Hepatocyte (in vitro differentiated cells): Measurements from ENCODE around the gene ARHGEF4. TPM values are rescaled to one million over a fixed set of nuclear protein-coding genes. Genes with fewer than 3 reads are reported as not detected.

Experiments
- DNase-seq: peaks from one replicate; pipeline ENCODE4 v3.0.0-alpha.2; 2016; ENCODE audit warnings: low spot score
- H2AFZ ChIP-seq: fragments of 200-600 bp; sonication (generic); 2 replicates; pipeline ENCODE4 v1.6.0; 2016; ENCODE audit warnings: antibody characterized with exemption, mild to moderate bottlenecking
- H3K27ac ChIP-seq: fragments of 200-600 bp; sonication (generic); 2 replicates; pipeline ENCODE4 v1.5.1; 2016; ENCODE audit warnings: mild to moderate bottlenecking
- H3K27me3 ChIP-seq: fragments of 200-600 bp; sonication (generic); 2 replicates; pipeline ENCODE4 v1.6.1; 2016
- H3K36me3 ChIP-seq: fragments of 200-600 bp; sonication (generic); replicated peaks from 2 replicates; pipeline ENCODE4 v1.5.1; 2016; ENCODE audit warnings: low read depth; ENCODE audit not compliant: insufficient read depth
- H3K4me1 ChIP-seq: fragments of 200-600 bp; sonication (generic); 2 replicates; pipeline ENCODE4 v1.5.1; 2016; ENCODE audit warnings: mild to moderate bottlenecking, moderate library complexity; ENCODE audit not compliant: insufficient read depth
- H3K4me2 ChIP-seq: fragments of 200-600 bp; sonication (generic); 2 replicates; pipeline ENCODE4 v1.6.0; 2016
- H3K4me3 ChIP-seq: fragments of 200-600 bp; sonication (generic); 2 replicates; pipeline ENCODE4 v1.5.1; 2016; ENCODE audit warnings: mild to moderate bottlenecking
- H3K79me2 ChIP-seq: fragments of 200-600 bp; sonication (generic); 2 replicates; pipeline ENCODE4 v1.6.0; 2017; ENCODE audit warnings: mild to moderate bottlenecking
- H3K9me2 ChIP-seq: fragments of 200-600 bp; sonication (generic); replicated peaks from 2 replicates; pipeline ENCODE4 v1.6.0; 2017; ENCODE audit warnings: mild to moderate bottlenecking; ENCODE audit not compliant: insufficient read depth
- H3K9me3 ChIP-seq: fragments of 200-600 bp; sonication (generic); 2 replicates; pipeline ENCODE4 v1.5.1; 2016; ENCODE audit warnings: low read depth, mild to moderate bottlenecking
- H4K20me1 ChIP-seq: fragments of 200-600 bp; sonication (generic); 2 replicates; pipeline ENCODE4 v1.6.0; 2016; ENCODE audit warnings: mild to moderate bottlenecking; ENCODE audit not compliant: insufficient read depth, poor library complexity, severe bottlenecking
- CTCF ChIP-seq: fragments of 200-600 bp; sonication (generic); IDR thresholded peaks from 2 replicates; pipeline ENCODE4 v1.5.1; 2016; ENCODE audit warnings: antibody characterized with exemption, mild to moderate bottlenecking; ENCODE audit not compliant: poor library complexity
- EZH2 ChIP-seq: fragments of 200-600 bp; sonication (generic); IDR thresholded peaks from 2 replicates; pipeline ENCODE4 v1.6.1; 2016; ENCODE audit warnings: antibody characterized with exemption, mild to moderate bottlenecking, borderline replicate concordance
- EZH2phosphoT487 ChIP-seq: fragments of 200-600 bp; sonication (generic); IDR thresholded peaks from one replicate; pipeline ENCODE4 v1.6.1; 2018; ENCODE audit warnings: antibody characterized with exemption, mild to moderate bottlenecking, low read depth, moderate library complexity; ENCODE audit not compliant: unreplicated experiment, severe bottlenecking
- WGBS: methylation state at CpG from one replicate; pipeline ENCODE4 v1.1.6; 2016; ENCODE audit warnings: low lambda C conversion rate; ENCODE audit errors: missing lambda C conversion rate; 5-methylcytosine and 5-hydroxymethylcytosine counted together
- polyA plus RNA-seq: library from polyadenylated mRNA; unstranded; fragments of >200 nt; fragmentation: Nextera tagmentation; extraction: Ambion mirVana; gene quantifications from 2 replicates; pipeline ENCODE4 v1.2.1, GENCODE V29; 2016
- total RNA-seq: library from RNA; depleted of rRNA; stranded (reverse); fragments of >200 nt; gene quantifications from 2 replicates; pipeline ENCODE4 v1.2.3, GENCODE V29; 2014

ARHGEF4 gene
- total and polyA plus RNA-seq, 2 experiments from 2014 or later, result 11.2 to 15.8 TPM

DNA sequence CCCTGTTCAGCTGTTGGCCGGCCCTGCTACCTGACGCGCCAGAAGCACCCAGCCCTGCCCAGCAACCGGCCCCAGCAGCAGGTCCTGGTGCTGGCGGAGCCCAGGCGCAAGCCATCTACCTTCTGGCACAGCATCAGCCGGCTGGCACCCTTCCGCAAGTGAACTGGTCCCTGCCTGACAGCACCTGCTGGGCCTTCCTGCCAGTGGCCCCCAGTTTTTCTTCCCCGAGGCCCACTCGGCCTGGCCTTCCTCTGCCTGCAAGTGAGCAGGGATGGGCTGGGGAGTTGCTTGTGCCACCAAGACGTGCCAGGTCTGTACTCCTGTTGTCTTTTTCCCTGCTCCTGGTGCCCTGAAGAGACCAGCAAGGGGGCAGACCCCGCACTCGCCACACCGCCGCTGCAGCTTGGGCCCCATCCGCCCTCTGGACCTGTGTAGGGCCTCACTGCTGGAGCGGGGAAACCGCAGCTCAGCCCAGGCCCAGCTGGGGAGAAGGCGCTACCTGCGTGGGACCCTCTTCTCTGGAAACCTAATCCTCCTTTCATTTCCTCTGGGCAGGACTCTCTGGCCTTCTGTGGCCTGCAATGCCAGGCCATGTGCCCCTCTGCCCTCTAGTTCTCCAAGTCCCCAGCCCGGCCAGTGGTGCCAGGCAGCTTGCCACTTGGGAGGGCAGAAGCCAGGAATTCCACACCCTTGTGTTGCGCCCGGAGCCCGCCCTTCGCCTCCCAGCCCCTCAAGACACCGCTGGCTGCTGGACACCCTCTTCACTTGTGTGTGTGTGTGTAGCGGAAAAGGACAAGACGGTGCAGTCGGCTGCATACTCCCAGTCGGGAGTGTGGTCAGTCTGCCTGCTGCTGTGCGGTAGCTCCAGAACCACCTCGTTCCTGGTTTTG is 209.6 kb downstream of the ARHGEF4 start:
- Histone ChIP-seq H3K27ac (no peak overlapping the region), H3K79me2 (peaks cover 4% of the 10 kb centered on the region), H4K20me1 (peaks cover 15% of the 10 kb centered on the region), H3K9me3 (no peaks in the 10 kb centered on the region), H3K4me3 (no peak overlapping the region), H3K4me1 (no peaks in the 10 kb centered on the region), H3K36me3 (no peaks in the 10 kb centered on the region), H3K27me3 (no peaks in the 10 kb centered on the region), H2AFZ (no peak overlapping the region), H3K4me2 (no peak overlapping the region), H3K9me2 (no peaks in the 10 kb centered on the region)
- no peak for DNase-seq
- 96% methylated on average over 32 of the region's 32 CpGs for WGBS
- TF ChIP-seq CTCF (no peak), EZH2phosphoT487 (no peak), EZH2 (no peak)

DNA sequence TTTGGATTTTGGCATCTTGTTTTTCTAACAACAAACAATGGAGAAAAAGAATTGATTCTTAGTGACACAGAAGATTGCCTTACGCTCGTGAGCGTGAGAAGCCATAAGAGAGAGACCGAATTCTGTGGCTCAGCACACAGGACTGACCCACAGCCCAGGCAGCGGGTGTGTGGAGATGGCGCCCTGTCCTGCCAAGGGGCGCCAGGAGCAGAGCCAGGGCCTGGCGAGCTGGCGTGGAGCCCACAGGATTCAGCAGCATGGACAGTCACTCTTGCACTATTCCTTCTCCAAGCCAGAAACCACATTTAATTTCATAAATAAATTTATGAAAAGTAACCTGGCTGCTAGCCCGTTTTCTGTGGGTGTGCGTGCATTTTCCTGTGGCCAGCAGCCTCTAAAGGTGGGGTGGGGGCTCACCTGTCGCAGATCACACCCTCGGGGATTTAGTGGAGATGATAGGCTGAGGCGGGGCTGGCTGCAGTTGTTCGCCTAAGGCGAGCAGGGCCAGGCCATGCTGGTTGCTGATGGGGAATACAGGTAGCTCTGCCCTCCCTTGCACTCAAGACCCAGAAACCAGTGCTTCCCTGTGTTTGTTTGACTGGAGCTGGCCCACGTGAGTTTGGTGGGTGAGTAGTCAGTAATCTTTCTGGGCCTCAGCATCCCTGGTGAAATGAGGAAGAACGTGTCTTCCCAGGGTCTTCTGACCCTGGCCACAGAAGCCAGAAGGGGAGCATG is 210.4 kb downstream of the ARHGEF4 start:
- Histone ChIP-seq H3K27ac (no peak overlapping the region), H3K4me1 (no peaks in the 10 kb centered on the region), H3K9me3 (no peaks in the 10 kb centered on the region), H3K9me2 (no peaks in the 10 kb centered on the region), H3K36me3 (no peaks in the 10 kb centered on the region), H3K4me2 (no peak overlapping the region), H2AFZ (no peak overlapping the region), H4K20me1 (peaks cover 15% of the 10 kb centered on the region), H3K27me3 (no peaks in the 10 kb centered on the region), H3K4me3 (no peak overlapping the region), H3K79me2 (peaks cover 9% of the 10 kb centered on the region)
- WGBS, result 90% methylated on average over 18 of the region's 18 CpGs
- TF ChIP-seq CTCF (no peak), EZH2phosphoT487 (no peak)
- DNase-seq, result no peak

GRCh38 chr2:131047920-131048560 is 211.3 kb downstream of the ARHGEF4 start:
- Histone ChIP-seq H3K27me3 (no peaks in the 10 kb centered on the region), H4K20me1 (peaks cover 20% of the 10 kb centered on the region), H3K9me3 (no peaks in the 10 kb centered on the region), H3K4me1 (no peaks in the 10 kb centered on the region), H2AFZ (no peak overlapping the region), H3K4me3 (no peak overlapping the region), H3K9me2 (no peaks in the 10 kb centered on the region), H3K79me2 (peaks cover 10% of the 10 kb centered on the region), H3K36me3 (no peaks in the 10 kb centered on the region), H3K4me2 (no peak overlapping the region), H3K27ac (no peak overlapping the region)
- no peak for TF ChIP-seq CTCF
- no peak for TF ChIP-seq EZH2
- TF ChIP-seq EZH2phosphoT487, result no peak
- WGBS, result 93% methylated on average over 11 of the region's 11 CpGs
- no peak for DNase-seq
